HL-60 (cell line): Measurements from ENCODE around the gene ERGIC1.
"Not testable (repeated sequence)": the region's sequence is repeated elsewhere in the genome, so short reads cannot be mapped to it uniquely, and the experiment has no call there.

ENCODE experiments used
- DNase-seq, 2 experiments: peaks; one replicate each; pipeline ENCODE4 v3.0.0-alpha.2; 2010 to 2020; ENCODE audit warnings: low read depth in 1 of 2, low spot score in 1 of 2
- H3K27ac ChIP-seq: fragments of 250-450 bp; sonication (Bioruptor Pico); replicated peaks from 2 replicates; pipeline ENCODE4 v1.5.1; 2020; ENCODE audit warnings: mild to moderate bottlenecking, moderate library complexity
- H3K27me3 ChIP-seq: fragments of 250-450 bp; sonication (Bioruptor Pico); 2 replicates; pipeline ENCODE4 v1.5.1; 2021; ENCODE audit warnings: mild to moderate bottlenecking, moderate library complexity; ENCODE audit not compliant: insufficient read depth, poor library complexity, severe bottlenecking
- H3K4me3 ChIP-seq: replicated peaks from 2 replicates; pipeline ENCODE4 v1.5.1; 2011; ENCODE audit warnings: mild to moderate bottlenecking, control low read depth, low read length; ENCODE audit not compliant: insufficient read depth
- CTCF ChIP-seq: IDR thresholded peaks from one replicate; pipeline ENCODE4 v1.5.1; 2011; ENCODE audit warnings: low read length, control low read depth, inconsistent platforms; ENCODE audit not compliant: insufficient read depth
- GABPA ChIP-seq: IDR thresholded peaks from 2 replicates; pipeline ENCODE4 v1.6.1; 2012; ENCODE audit warnings: low read depth
- POLR2AphosphoS5 ChIP-seq: IDR thresholded peaks from 2 replicates; pipeline ENCODE4 v1.6.1; 2012; ENCODE audit warnings: low read depth
- REST ChIP-seq: IDR thresholded peaks from 2 replicates; pipeline ENCODE4 v1.6.1; 2012; ENCODE audit warnings: low read depth; ENCODE audit not compliant: insufficient replicate concordance
- SPI1 ChIP-seq: IDR thresholded peaks from 2 replicates; pipeline ENCODE4 v1.6.1; 2012; ENCODE audit warnings: low read depth, mild to moderate bottlenecking, borderline replicate concordance

The ERGIC1 gene

GRCh38 chr5:172895549-172895948, 61.5 kb downstream of the ERGIC1 start:
- no peak overlapping the region for H3K27ac ChIP-seq
- H3K4me3 ChIP-seq = no peak overlapping the region
- TF ChIP-seq REST (no peak), POLR2AphosphoS5 (no peak), CTCF (no peak), SPI1 (no peak), GABPA (no peak)

GRCh38 chr5:172896465-172896864, 62.4 kb downstream of the ERGIC1 start:
- DNase-seq = no peak
- Histone ChIP-seq H3K27me3 (no peaks in the 10 kb centered on the region), H3K27ac (no peak overlapping the region), H3K4me3 (no peak overlapping the region)
- TF ChIP-seq REST (no peak), CTCF (no peak)

More at GRCh38 chr5:172895549-172895948, 61.5 kb downstream of the ERGIC1 start:
- DNase-seq = no peak
- no peaks in the 10 kb centered on the region for H3K27me3 ChIP-seq

- not testable (repeated sequence) for H3K27ac ChIP-seq, DNase-seq, H3K4me3 ChIP-seq, H3K27me3 ChIP-seq
Observed at GRCh38 chr5:172897067-172897466, 63.0 kb downstream of the ERGIC1 start.

GRCh38 chr5:172897481-172898217, 63.6 kb downstream of the ERGIC1 start:
- TF ChIP-seq GABPA = no peak
- TF ChIP-seq REST = no peak
- no peak for TF ChIP-seq SPI1
- no peak for TF ChIP-seq CTCF
- TF ChIP-seq POLR2AphosphoS5 = no peak
- no peak overlapping the region for H3K4me3 ChIP-seq
- H3K27ac ChIP-seq = no peak overlapping the region
- DNase-seq = no peak
- no peaks in the 10 kb centered on the region for H3K27me3 ChIP-seq
